Astrocyte (in vitro differentiated cells and primary cell): ENCODE data around the gene CLEC16A. TPM values are rescaled to one million over a fixed set of nuclear protein-coding genes. Genes with fewer than 3 reads are reported as not detected.
"Not testable (repeated sequence)": the region's sequence is repeated elsewhere in the genome, so short reads cannot be mapped to it uniquely, and the experiment has no call there.

Source experiments
- DNase-seq: peaks from one replicate; pipeline ENCODE4 v3.0.0-alpha.2; 2010; ENCODE audit warnings: low read depth
- FAIRE-seq: peaks from 2 replicates; lab custom pipeline; 2011; peaks lifted over from hg19 to GRCh38; lab: Jason Lieb, UNC
- H2AFZ ChIP-seq: 2 replicates; pipeline ENCODE4 v1.6.0; 2012; ENCODE audit warnings: low read depth, low read length, inconsistent platforms
- H3K27ac ChIP-seq: 2 replicates; pipeline ENCODE4 v1.5.1; 2011; ENCODE audit warnings: low read depth, low read length, inconsistent platforms
- H3K27me3 ChIP-seq: 2 replicates; pipeline ENCODE4 v1.6.0; 2011; ENCODE audit warnings: low read length, inconsistent platforms; ENCODE audit not compliant: insufficient read depth
- H3K36me3 ChIP-seq: 2 replicates; pipeline ENCODE4 v1.5.1; 2011; ENCODE audit warnings: low read length, inconsistent platforms; ENCODE audit not compliant: insufficient read depth
- H3K4me1 ChIP-seq: 2 replicates; pipeline ENCODE4 v1.5.1; 2011; ENCODE audit warnings: low read length, inconsistent platforms; ENCODE audit not compliant: insufficient read depth
- H3K4me2 ChIP-seq: 2 replicates; pipeline ENCODE4 v1.6.0; 2012; ENCODE audit warnings: low read length, inconsistent platforms
- H3K4me3 ChIP-seq: 2 replicates; pipeline ENCODE4 v1.5.1; 2011; ENCODE audit warnings: low read depth, mild to moderate bottlenecking, low read length, inconsistent platforms; ENCODE audit not compliant: insufficient read depth
- H3K79me2 ChIP-seq: 2 replicates; pipeline ENCODE4 v1.6.0; 2012; ENCODE audit warnings: mild to moderate bottlenecking, low read length, inconsistent platforms; ENCODE audit not compliant: insufficient read depth
- H3K9ac ChIP-seq: 2 replicates; pipeline ENCODE4 v1.6.0; 2012; ENCODE audit warnings: mild to moderate bottlenecking, low read length, inconsistent platforms
- H3K9me3 ChIP-seq: 2 replicates; pipeline ENCODE4 v1.5.1; 2012; ENCODE audit warnings: low read depth, mild to moderate bottlenecking, low read length, inconsistent platforms; ENCODE audit not compliant: insufficient read depth
- H4K20me1 ChIP-seq: 2 replicates; pipeline ENCODE4 v1.6.0; 2012; ENCODE audit warnings: low read length, inconsistent platforms; ENCODE audit not compliant: insufficient read depth
- H3K27ac Mint-ChIP-seq: one replicate; pipeline ENCODE4 v1.8.0; 2021; ENCODE audit warnings: mild to moderate bottlenecking, mixed read lengths; ENCODE audit not compliant: unreplicated experiment
- H3K27me3 Mint-ChIP-seq: one replicate; pipeline ENCODE4 v1.8.0; 2021; ENCODE audit warnings: low read depth, mixed read lengths; ENCODE audit not compliant: unreplicated experiment
- H3K36me3 Mint-ChIP-seq: one replicate; pipeline ENCODE4 v1.8.0; 2021; ENCODE audit warnings: low read depth, mixed read lengths; ENCODE audit not compliant: unreplicated experiment
- H3K4me1 Mint-ChIP-seq: one replicate; pipeline ENCODE4 v1.8.0; 2021; ENCODE audit warnings: low read depth, mixed read lengths; ENCODE audit not compliant: unreplicated experiment
- H3K4me3 Mint-ChIP-seq: one replicate; pipeline ENCODE4 v1.8.0; 2021; ENCODE audit warnings: mild to moderate bottlenecking, moderate library complexity, mixed read lengths; ENCODE audit not compliant: unreplicated experiment
- H3K9me3 Mint-ChIP-seq: one replicate; pipeline ENCODE4 v1.8.0; 2021; ENCODE audit warnings: mild to moderate bottlenecking, mixed read lengths; ENCODE audit not compliant: unreplicated experiment
- EZH2 ChIP-seq: IDR thresholded peaks from 2 replicates; pipeline ENCODE4 v1.6.1; 2012; ENCODE audit warnings: mild to moderate bottlenecking, low read length, inconsistent platforms; ENCODE audit not compliant: insufficient read depth
- total RNA-seq: library from RNA; stranded (reverse); gene quantifications from 2 replicates; pipeline ENCODE4 v1.2.1, GENCODE V29; 2021
- TF ChIP-seq, protein P1 (sequence below): IDR thresholded peaks from 2 replicates; pipeline ENCODE4 v1.5.1; 2011; ENCODE audit warnings: low read depth, mild to moderate bottlenecking, inconsistent platforms, low read length, moderate library complexity; ENCODE audit not compliant: insufficient read depth

Gene CLEC16A
- total RNA-seq, 1 donor from 2014 or later = 31.7 TPM

- H3K9me3 Mint-ChIP-seq = peaks cover 2% of the 10 kb centered on the region
- Histone ChIP-seq H3K36me3 (peaks cover 12% of the 10 kb centered on the region), H3K4me3 (no peak overlapping the region), H3K79me2 (no peaks in the 10 kb centered on the region), H3K27ac (no peak overlapping the region), H3K9me3 (no peaks in the 10 kb centered on the region), H3K4me1 (peaks cover 7% of the 10 kb centered on the region), H2AFZ (no peak overlapping the region), H3K9ac (no peak overlapping the region), H3K27me3 (no peaks in the 10 kb centered on the region), H4K20me1 (peaks cover 12% of the 10 kb centered on the region), H3K4me2 (no peak overlapping the region)
- TF ChIP-seq, protein P1, sequence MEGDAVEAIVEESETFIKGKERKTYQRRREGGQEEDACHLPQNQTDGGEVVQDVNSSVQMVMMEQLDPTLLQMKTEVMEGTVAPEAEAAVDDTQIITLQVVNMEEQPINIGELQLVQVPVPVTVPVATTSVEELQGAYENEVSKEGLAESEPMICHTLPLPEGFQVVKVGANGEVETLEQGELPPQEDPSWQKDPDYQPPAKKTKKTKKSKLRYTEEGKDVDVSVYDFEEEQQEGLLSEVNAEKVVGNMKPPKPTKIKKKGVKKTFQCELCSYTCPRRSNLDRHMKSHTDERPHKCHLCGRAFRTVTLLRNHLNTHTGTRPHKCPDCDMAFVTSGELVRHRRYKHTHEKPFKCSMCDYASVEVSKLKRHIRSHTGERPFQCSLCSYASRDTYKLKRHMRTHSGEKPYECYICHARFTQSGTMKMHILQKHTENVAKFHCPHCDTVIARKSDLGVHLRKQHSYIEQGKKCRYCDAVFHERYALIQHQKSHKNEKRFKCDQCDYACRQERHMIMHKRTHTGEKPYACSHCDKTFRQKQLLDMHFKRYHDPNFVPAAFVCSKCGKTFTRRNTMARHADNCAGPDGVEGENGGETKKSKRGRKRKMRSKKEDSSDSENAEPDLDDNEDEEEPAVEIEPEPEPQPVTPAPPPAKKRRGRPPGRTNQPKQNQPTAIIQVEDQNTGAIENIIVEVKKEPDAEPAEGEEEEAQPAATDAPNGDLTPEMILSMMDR = no peak
- no peak for TF ChIP-seq EZH2
- H3K4me1 Mint-ChIP-seq = no peaks in the 10 kb centered on the region
- FAIRE-seq (no peak), DNase-seq (no peak)
- no peak overlapping the region for H3K4me3 Mint-ChIP-seq
- H3K27ac Mint-ChIP-seq = no peak overlapping the region
- H3K27me3 Mint-ChIP-seq = no peaks in the 10 kb centered on the region
- H3K36me3 Mint-ChIP-seq = peaks cover 10% of the 10 kb centered on the region
These were observed 20.6 kb upstream of the CLEC16A start for GRCh38 chr16:10923650-10924214.

- not testable (repeated sequence) for DNase-seq, H3K4me1 ChIP-seq, H3K4me3 ChIP-seq, H3K4me3 Mint-ChIP-seq, H3K27ac ChIP-seq, H3K9me3 ChIP-seq, H2AFZ ChIP-seq, H3K27me3 Mint-ChIP-seq, H3K79me2 ChIP-seq, H3K27me3 ChIP-seq, H3K4me2 ChIP-seq, H3K27ac Mint-ChIP-seq, FAIRE-seq, H3K9ac ChIP-seq, H3K9me3 Mint-ChIP-seq, H3K4me1 Mint-ChIP-seq
- Histone ChIP-seq H4K20me1 (peaks cover 23% of the 10 kb centered on the region), H3K36me3 (peaks cover 12% of the 10 kb centered on the region)
- peaks cover 14% of the 10 kb centered on the region for H3K36me3 Mint-ChIP-seq
These were observed 19.1 kb upstream of the CLEC16A start for GRCh38 chr16:10925285-10925684.

- no peak overlapping the region for H3K4me3 ChIP-seq
These were observed 18.3 kb upstream of the CLEC16A start for GRCh38 chr16:10926094-10926493.

More at GRCh38 chr16:10926094-10926493, 18.3 kb upstream of the CLEC16A start:
- Histone ChIP-seq H3K79me2 (no peaks in the 10 kb centered on the region), H3K27ac (no peak overlapping the region), H3K4me2 (no peak overlapping the region), H2AFZ (no peak overlapping the region), H3K9me3 (no peaks in the 10 kb centered on the region), H3K36me3 (peaks cover 12% of the 10 kb centered on the region), H3K9ac (no peak overlapping the region), H4K20me1 (peaks cover 31% of the 10 kb centered on the region), H3K4me1 (peaks cover 10% of the 10 kb centered on the region), H3K27me3 (no peaks in the 10 kb centered on the region)
- Mint-ChIP-seq H3K4me3 (no peak overlapping the region), H3K4me1 (no peaks in the 10 kb centered on the region), H3K27ac (no peak overlapping the region), H3K9me3 (peaks cover 2% of the 10 kb centered on the region), H3K27me3 (no peaks in the 10 kb centered on the region), H3K36me3 (peaks cover 14% of the 10 kb centered on the region)
- TF ChIP-seq EZH2 = no peak
- TF ChIP-seq, protein P1 = no peak
- DNase-seq = no peak
- FAIRE-seq = no peak
